ENCODE data around the gene ST6GALNAC4. TPM values are rescaled to one million over a fixed set of nuclear protein-coding genes. Genes with fewer than 3 reads are reported as not detected.

ST6GALNAC4 gene, protein sequence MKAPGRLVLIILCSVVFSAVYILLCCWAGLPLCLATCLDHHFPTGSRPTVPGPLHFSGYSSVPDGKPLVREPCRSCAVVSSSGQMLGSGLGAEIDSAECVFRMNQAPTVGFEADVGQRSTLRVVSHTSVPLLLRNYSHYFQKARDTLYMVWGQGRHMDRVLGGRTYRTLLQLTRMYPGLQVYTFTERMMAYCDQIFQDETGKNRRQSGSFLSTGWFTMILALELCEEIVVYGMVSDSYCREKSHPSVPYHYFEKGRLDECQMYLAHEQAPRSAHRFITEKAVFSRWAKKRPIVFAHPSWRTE
- 27.0 TPM for polyA plus RNA-seq (2012; ENCODE audit: low read depth, missing spikeins)

DNA sequence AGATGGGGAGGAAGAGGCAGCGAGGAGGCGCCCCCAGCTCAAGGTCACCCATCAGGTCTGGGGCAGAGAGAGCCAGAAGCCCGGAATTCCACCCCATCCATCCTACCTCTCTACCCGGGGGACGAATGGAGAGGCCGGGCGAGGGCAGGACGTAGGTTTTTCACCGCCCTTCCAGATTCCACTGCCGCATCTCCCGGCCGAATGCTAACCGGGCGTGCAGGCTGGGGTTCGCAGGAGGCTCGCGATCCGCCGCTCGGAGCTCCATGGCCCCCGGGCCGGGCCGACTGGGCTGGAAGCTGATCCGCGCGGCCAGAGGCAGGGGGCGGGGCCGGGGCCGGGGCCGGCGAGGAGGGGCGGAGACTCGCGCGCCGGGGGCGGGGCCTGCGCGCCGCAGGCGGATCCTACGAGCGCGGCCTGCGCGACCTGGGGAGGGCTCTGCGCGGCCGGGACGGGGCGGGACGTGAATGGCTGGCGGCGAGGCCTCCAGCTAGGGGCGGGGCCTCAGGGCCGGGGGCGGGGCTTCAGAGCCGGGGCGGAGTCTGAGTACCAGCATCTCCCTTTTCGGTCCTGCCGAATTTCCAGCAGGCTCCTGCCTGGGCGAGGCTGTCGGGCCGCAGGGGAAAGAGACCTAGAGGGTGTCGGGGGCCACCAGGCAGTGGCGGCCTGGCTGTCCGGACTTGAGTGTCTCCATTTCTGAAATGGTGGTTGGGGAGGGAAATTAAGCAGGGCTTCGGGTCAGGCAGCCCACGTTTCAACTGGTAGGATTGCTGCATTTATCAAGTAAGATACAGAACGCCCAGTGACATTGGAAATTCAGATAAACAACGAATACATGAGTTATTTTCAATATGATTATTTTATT is at the start of gene ST6GALNAC4:
Gene ST6GALNAC4 (minus strand): TSS at position 322 of the 862 bp plus-strand sequence. CDS start 622 bp downstream, outside the sequence.
- DNase-seq (ENCODE audit: insufficient read length, low spot score) (peak; percentile 96), FAIRE-seq (peak; percentile 95)
- TF ChIP-seq SPI1 (IDR thresholded peaks at IDR 0.05; ENCODE audit: low read depth, low read length): no peak
- no peak for TF ChIP-seq PAX5 (IDR thresholded peaks at IDR 0.05; ENCODE audit: insufficient read depth, low read length, severe bottlenecking)
- TF ChIP-seq POU2F2 (IDR thresholded peaks at IDR 0.05; ENCODE audit: low read depth, low read length): no peak
- peak; percentile 47; the same call in 1 of the 2 replicates for TF ChIP-seq TAF1 (IDR thresholded peaks at IDR 0.05; ENCODE audit: low read depth, low read length)
- peak; percentile 74 for TF ChIP-seq POLR2A (IDR thresholded peaks at IDR 0.05; ENCODE audit: low read depth, low read length)
- TF ChIP-seq POLR2AphosphoS5 (IDR thresholded peaks at IDR 0.05; ENCODE audit: low read depth, low read length): peak; percentile 72

DNA sequence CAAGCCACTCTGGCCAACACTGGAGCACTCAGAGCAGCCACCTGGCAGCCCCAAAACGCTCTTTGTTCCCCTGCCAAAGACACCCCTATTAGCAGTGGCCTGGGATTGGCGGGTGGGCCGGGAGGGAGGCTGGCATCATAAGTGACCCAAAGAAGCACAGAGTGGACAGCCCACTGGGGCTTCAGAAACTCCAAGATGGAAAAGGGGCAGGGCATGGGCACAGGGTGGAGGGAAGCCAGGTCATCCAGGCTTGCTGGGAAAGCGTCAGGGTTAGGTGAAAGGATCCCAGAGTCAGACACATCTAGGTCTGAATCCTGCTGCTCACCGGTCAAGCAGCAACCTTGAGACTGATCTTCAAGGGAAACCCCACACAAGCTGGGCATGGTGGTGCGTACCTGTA is 49.1 kb upstream of the ST6GALNAC4 start:
- FAIRE-seq (no peak), DNase-seq (ENCODE audit: insufficient read length, low spot score) (no peak)
- TF ChIP-seq TAF1 (IDR thresholded peaks at IDR 0.05; ENCODE audit: low read depth, low read length): no peak
- no peak for TF ChIP-seq POLR2A (IDR thresholded peaks at IDR 0.05; ENCODE audit: low read depth, low read length)
- TF ChIP-seq POU2F2 (IDR thresholded peaks at IDR 0.05; ENCODE audit: low read depth, low read length): no peak
- TF ChIP-seq POLR2AphosphoS5 (IDR thresholded peaks at IDR 0.05; ENCODE audit: low read depth, low read length): no peak
- TF ChIP-seq PAX5 (IDR thresholded peaks at IDR 0.05; ENCODE audit: insufficient read depth, low read length, severe bottlenecking): no peak
- TF ChIP-seq SPI1 (IDR thresholded peaks at IDR 0.05; ENCODE audit: low read depth, low read length): no peak

DNA sequence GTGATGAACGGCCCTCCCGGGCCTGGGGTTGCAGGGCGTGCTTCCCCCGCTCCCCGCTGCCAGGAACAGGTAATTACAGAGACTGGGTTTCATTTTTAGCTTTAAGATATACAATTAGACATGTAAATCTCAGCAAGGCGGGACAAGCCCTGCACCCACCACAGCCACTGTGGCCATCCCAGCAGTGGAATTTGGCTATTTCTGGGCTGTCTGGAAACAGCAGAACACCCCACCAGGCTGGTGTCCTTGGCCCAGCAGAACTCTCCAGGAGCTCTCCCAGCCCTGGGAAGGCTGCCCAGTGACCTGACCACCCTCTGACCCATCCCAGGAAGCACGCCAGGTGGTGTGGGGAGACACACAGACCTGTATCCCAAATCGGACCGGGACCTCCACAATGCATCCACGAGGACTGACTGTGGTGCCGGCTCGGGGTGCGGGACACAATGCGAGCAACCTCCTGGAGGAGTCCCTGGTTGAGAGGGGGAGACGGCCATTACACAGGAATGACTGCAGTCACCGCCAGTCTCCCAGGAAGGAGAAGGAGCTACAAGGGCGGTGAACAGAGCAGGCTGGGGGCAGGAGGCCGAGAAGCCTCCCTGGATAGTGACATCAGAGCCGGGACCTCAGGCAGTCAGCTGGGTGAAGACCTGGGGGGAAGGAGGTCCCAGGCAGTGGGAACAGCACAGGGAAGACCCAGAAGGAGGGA is 46.7 kb upstream of the ST6GALNAC4 start:
- no peak for FAIRE-seq
- TF ChIP-seq POLR2AphosphoS5 (IDR thresholded peaks at IDR 0.05; ENCODE audit: low read depth, low read length) (no peak), PAX5 (IDR thresholded peaks at IDR 0.05; ENCODE audit: insufficient read depth, low read length, severe bottlenecking) (no peak), POLR2A (IDR thresholded peaks at IDR 0.05; ENCODE audit: low read depth, low read length) (no peak), SPI1 (IDR thresholded peaks at IDR 0.05; ENCODE audit: low read depth, low read length) (no peak), POU2F2 (IDR thresholded peaks at IDR 0.05; ENCODE audit: low read depth, low read length) (no peak), TAF1 (IDR thresholded peaks at IDR 0.05; ENCODE audit: low read depth, low read length) (no peak)
- no peak for DNase-seq (ENCODE audit: insufficient read length, low spot score)

DNA sequence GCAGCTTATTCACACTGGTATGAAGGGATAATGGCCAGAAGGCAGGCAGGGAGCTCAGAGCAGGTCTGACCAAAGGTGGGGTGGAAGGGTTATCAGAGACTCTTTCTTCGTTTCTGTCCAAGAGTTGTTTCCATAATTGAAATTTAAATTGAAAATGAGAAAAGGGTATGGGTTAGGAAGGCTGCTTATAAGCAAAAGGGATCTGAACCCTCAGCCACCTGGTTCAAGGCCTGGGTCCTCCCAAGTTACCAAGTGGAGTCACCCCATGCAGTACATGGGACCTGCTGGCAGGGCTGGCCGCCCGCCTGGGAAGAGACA is 46.2 kb upstream of the ST6GALNAC4 start:
- TF ChIP-seq POLR2AphosphoS5 (IDR thresholded peaks at IDR 0.05; ENCODE audit: low read depth, low read length) (no peak), PAX5 (IDR thresholded peaks at IDR 0.05; ENCODE audit: insufficient read depth, low read length, severe bottlenecking) (no peak), POU2F2 (IDR thresholded peaks at IDR 0.05; ENCODE audit: low read depth, low read length) (no peak), SPI1 (IDR thresholded peaks at IDR 0.05; ENCODE audit: low read depth, low read length) (no peak), POLR2A (IDR thresholded peaks at IDR 0.05; ENCODE audit: low read depth, low read length) (no peak), TAF1 (IDR thresholded peaks at IDR 0.05; ENCODE audit: low read depth, low read length) (no peak)
- FAIRE-seq (no peak), DNase-seq (ENCODE audit: insufficient read length, low spot score) (no peak)

- TF ChIP-seq PAX5 (IDR thresholded peaks at IDR 0.05; ENCODE audit: insufficient read depth, low read length, severe bottlenecking) (no peak), POU2F2 (IDR thresholded peaks at IDR 0.05; ENCODE audit: low read depth, low read length) (no peak), POLR2AphosphoS5 (IDR thresholded peaks at IDR 0.05; ENCODE audit: low read depth, low read length) (no peak), TAF1 (IDR thresholded peaks at IDR 0.05; ENCODE audit: low read depth, low read length) (no peak), POLR2A (IDR thresholded peaks at IDR 0.05; ENCODE audit: low read depth, low read length) (no peak), SPI1 (IDR thresholded peaks at IDR 0.05; ENCODE audit: low read depth, low read length) (no peak)
- no peak for FAIRE-seq
These were observed 45.4 kb upstream of the ST6GALNAC4 start for GRCh38 chr9:127962278-127962677.

DNA sequence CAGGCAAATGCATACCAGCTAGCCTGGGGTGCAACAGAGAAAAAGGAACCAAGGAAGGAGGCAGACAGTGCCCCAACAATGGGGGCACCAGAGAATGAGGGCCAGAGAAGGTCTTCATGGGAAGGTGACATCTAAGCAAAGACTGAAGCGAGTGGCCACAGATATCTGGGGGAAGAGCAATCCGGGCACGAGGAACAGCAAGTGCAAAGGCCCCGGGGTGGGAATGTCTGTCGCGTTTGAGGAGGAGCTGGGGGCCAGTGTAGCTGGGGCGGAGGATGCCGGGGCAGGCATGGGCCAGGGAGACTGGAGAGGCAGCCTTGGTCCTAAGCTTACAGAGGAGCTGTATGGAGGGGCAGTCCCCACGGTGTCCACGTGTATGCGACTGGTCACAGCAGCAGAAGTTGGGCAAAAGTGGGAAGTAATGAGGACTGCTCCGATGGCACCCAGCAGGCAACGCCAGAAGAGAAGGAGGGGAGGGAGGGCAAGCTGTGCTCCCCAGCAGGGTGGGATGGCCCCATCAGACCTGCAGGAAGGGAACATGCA is 44.8 kb upstream of the ST6GALNAC4 start:
- TF ChIP-seq PAX5 (IDR thresholded peaks at IDR 0.05; ENCODE audit: insufficient read depth, low read length, severe bottlenecking) (no peak), SPI1 (IDR thresholded peaks at IDR 0.05; ENCODE audit: low read depth, low read length) (no peak), POU2F2 (IDR thresholded peaks at IDR 0.05; ENCODE audit: low read depth, low read length) (no peak), POLR2A (IDR thresholded peaks at IDR 0.05; ENCODE audit: low read depth, low read length) (no peak), POLR2AphosphoS5 (IDR thresholded peaks at IDR 0.05; ENCODE audit: low read depth, low read length) (no peak), TAF1 (IDR thresholded peaks at IDR 0.05; ENCODE audit: low read depth, low read length) (no peak)
- FAIRE-seq (no peak), DNase-seq (ENCODE audit: insufficient read length, low spot score) (no peak)

More at GRCh38 chr9:127962278-127962677, 45.4 kb upstream of the ST6GALNAC4 start:
- no peak for DNase-seq (ENCODE audit: insufficient read length, low spot score)

GRCh38 chr9:127961155-127961490 is 44.3 kb upstream of the ST6GALNAC4 start:
- TF ChIP-seq PAX5 (IDR thresholded peaks at IDR 0.05; ENCODE audit: insufficient read depth, low read length, severe bottlenecking) (no peak), SPI1 (IDR thresholded peaks at IDR 0.05; ENCODE audit: low read depth, low read length) (no peak), POLR2A (IDR thresholded peaks at IDR 0.05; ENCODE audit: low read depth, low read length) (no peak)
- DNase-seq (ENCODE audit: insufficient read length, low spot score): no peak
- FAIRE-seq: no peak

- DNase-seq (ENCODE audit: insufficient read length, low spot score) (no peak), FAIRE-seq (no peak)
- TF ChIP-seq POLR2A (IDR thresholded peaks at IDR 0.05; ENCODE audit: low read depth, low read length): no peak
These were observed 43.7 kb upstream of the ST6GALNAC4 start for GRCh38 chr9:127960410-127961154.
